D341Med (cell line): Measurements from ENCODE around the gene ANO4.
A peak's percentile ranks its signal among the peaks of the same experiment; 100 is the strongest.

ENCODE experiments used
- DNase-seq: peaks from one replicate; pipeline ENCODE4 v3.0.0; 2012; ENCODE audit warnings: low spot score

The ANO4 gene

GRCh38 chr12:100808777-100809176 is 14.2 kb downstream of the ANO4 start:
- DNase-seq: no peak

GRCh38 chr12:100820314-100820713 is 25.7 kb downstream of the ANO4 start:
- DNase-seq: no peak

- DNase-seq: no peak
These were observed 29.4 kb downstream of the ANO4 start for GRCh38 chr12:100823963-100824362.

DNA sequence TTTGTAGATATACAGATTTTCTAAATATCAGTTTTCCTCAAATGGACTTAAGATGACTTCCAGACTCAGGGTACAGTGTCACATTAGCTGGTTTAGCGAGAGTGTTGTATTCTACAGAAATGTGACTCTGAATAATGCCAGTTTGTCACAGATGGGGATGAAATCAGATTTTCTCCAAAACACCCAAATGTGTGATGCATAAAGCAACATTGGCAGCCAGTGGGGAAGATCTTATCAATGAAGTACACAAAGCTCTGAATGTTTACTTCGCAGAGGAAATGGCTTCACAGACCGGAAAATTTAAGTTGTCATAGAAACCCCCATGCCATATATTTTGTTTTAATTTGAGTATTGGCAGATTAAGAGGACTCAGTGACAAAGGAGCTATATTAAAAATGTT is 29.9 kb downstream of the ANO4 start:
- DNase-seq: no peak

GRCh38 chr12:100826323-100826722 is 31.7 kb downstream of the ANO4 start:
- DNase-seq: no peak

- DNase-seq: peak; percentile 42
These were observed 33.4 kb downstream of the ANO4 start for GRCh38 chr12:100827901-100828520.

DNA sequence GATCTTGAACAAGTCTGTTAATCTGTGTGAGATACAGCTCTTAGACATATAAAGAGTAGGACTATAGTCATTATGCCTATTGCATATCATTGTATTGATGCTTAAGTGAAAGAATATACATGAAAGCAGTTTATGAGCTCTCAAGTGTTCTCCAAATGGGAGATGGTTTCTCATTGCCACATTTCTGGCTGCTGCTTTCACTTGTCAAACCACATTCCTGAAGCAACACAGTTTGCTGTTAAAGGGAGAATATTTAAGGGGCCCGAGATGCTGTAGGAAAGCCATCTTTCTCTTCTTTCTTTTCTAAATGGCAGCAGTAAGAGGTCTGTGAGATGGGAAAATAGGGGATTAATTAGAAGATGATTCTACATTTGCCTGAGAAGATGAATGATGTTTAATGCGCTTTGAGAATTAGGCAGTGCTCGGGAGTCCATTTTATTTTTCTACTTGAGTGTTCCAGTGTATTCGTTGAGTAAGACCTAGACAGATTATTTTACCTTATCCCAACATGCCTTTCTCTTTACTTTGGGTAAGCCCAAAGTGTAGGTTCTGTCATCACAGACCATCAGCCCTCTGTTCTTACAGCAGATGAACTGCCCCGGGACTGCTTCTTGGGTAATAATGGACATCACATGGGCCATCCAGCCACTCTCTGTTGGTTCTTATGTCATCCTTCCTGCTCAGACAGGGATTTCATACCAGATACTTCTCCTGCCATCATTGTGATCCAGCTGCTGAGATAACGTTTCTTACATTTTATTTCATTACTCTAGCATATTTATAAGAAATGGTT is 35.6 kb downstream of the ANO4 start:
- no peak for DNase-seq

DNA sequence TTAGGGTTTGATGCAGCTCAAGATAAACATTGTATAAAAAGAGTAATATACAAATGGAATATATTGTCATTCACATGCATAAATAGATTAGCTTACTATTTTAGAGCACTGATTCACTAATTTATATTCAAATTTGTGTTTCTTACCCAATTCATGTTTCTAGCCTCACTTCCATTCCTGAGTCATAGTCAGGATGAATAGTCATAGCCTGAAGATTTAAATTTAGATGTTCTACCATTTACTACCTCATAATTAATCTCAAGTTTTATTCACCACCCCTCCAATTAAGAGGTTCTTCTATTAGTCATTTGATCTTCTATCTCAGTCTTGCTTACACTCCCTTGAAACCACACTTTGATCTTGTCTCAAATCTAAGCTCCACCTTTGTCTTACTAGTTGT is 38.7 kb downstream of the ANO4 start:
- DNase-seq: no peak

GRCh38 chr12:100840748-100841147 is 46.2 kb downstream of the ANO4 start:
- DNase-seq: no peak

GRCh38 chr12:100842156-100842555 is 47.6 kb downstream of the ANO4 start:
- DNase-seq: no peak

DNA sequence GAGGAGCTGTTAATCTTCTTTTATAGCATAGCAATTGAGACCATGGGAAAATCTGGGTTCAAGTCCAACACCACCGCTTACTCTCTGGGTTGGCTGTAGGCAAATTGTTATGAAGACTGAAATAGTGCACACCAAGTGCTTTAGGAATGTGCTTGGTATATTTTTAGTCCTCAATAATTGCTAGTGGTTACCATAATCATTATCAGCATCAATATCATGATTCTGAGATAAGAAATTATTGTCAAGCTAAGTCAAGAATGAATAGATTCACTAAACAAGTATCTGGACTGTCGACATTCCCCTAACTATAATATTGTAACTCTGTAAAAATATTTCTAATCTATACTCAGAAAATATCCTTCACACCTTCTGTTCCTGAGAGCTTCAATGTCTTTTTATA is 48.5 kb downstream of the ANO4 start:
- DNase-seq: no peak

DNA sequence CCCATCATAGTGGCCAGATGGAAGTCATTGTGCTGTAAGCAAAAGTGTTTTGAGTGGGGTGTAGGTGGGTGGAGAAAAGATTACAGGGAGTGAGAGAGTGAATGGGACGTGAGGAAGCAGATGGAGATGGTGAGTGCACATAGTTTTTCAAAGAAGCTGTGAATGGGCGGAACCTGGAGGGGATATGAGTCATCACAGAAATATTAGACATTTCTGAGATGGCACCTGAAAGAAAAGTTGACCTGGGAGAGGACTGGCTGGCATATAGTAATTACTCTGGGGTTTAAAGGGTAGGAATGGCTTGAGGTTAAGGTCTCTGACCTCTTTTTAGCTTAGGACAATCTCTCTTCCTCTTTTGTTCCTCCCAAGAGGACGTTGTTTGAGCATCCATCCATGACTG is 50.5 kb downstream of the ANO4 start:
- no peak for DNase-seq

- DNase-seq: no peak
These were observed 57.1 kb downstream of the ANO4 start for GRCh38 chr12:100851637-100852036.

DNA sequence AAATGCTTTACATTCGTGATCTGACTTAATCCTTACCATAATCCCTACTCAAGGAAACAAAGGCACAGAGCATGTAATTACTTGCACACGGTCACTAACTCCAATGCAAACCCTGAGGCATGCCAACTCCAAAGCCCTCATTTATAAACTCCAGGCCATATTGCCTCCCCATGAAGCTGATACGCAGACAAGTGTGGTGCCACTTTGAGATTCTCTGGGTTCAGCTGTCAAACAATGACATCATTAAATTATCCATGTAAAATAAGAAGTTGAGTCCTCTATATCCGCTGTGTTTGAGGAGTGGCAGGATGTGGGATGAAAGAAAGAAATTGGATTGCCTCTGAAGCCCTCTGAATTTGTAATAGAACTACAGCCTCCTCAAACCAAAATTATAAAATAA is 62.8 kb downstream of the ANO4 start:
- DNase-seq: no peak

GRCh38 chr12:100857971-100858370 is 63.4 kb downstream of the ANO4 start:
- no peak for DNase-seq

GRCh38 chr12:100858656-100859055 is 64.1 kb downstream of the ANO4 start:
- DNase-seq: no peak

GRCh38 chr12:100859063-100859627 is 64.6 kb downstream of the ANO4 start:
- no peak for DNase-seq

- DNase-seq: no peak
These were observed 66.0 kb downstream of the ANO4 start for GRCh38 chr12:100860611-100861010.

GRCh38 chr12:100862676-100863075 is 68.1 kb downstream of the ANO4 start:
- no peak for DNase-seq

- no peak for DNase-seq
These were observed 69.8 kb downstream of the ANO4 start for GRCh38 chr12:100864366-100864765.

DNA sequence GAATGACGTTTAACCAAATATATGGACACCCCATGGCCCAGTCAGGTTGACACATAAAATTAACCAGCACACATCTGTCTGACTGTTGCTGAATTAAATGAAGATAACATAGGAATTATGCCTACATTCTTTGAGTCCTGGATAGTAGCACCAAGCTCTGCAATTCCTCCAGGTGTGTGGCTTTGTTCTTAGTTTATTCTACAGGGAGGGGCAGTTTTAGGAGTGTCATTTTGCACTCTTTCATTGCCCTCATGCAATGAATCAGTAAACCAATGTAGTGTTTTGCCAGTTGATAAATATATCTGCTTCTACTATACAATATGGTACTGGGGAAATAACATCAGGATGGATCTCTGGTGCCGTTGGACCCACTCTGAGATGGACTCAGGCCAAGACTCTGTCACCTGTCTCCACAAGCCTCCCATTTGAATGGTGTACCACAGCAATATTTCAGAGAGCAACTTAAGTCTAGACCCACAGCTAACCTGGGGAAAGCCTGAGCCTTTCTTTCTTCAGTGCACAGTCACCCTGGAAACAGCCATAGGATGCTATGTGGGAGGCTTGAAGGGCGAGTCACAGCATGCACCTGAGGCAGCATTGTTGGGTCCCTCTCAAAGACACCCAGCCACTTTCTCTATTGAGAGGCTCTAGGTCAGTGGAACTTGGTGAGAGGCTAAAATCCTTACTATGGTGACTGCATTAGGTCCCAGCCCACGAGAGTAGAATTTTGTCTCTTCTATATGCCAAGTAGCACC is 73.2 kb downstream of the ANO4 start:
- DNase-seq: no peak

DNA sequence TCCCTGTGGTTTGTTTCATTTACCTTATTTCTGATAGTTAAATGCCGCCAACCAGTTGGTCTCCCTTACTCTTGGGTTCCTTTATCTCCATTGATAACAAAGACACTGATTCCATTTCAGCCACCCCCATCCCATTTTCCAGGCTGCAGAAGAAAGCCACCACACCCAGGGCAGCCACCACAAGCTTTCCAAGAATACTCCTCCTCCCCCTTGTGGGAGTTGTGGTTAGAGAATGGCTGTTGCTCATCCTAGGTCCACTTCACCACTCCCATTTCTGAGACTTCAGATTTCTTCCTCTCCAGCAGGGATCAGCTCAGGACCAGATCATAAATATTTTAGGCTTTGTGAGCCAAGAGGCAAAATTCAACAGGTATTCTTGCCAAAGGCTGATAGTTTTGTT is 73.9 kb downstream of the ANO4 start:
- no peak for DNase-seq

- no peak for DNase-seq
These were observed 76.7 kb downstream of the ANO4 start for GRCh38 chr12:100871195-100871734.
